Gastroesophageal sphincter (tissue), 3 donors: ENCODE measurements around the gene TECTA.

Experiments
- EP300 ChIP-seq: sonication (generic); formaldehyde crosslinking; IDR thresholded peaks from one replicate; pipeline ENCODE4 v1.6.1; 2017; ENCODE audit warnings: antibody characterized with exemption, mild to moderate bottlenecking
- TF ChIP-seq, protein P1 (sequence below), 4 experiments: fragments of 200-600 bp in 2 of 4; fragments of 450-650 bp in 2 of 4; sonication (generic) in 1 of 4; IDR thresholded peaks; one replicate each; pipeline ENCODE4 v1.5.1; 2017 to 2019; ENCODE audit warnings: antibody characterized with exemption in 4 of 4, mild to moderate bottlenecking in 2 of 4, moderate library complexity in 2 of 4

DNA sequence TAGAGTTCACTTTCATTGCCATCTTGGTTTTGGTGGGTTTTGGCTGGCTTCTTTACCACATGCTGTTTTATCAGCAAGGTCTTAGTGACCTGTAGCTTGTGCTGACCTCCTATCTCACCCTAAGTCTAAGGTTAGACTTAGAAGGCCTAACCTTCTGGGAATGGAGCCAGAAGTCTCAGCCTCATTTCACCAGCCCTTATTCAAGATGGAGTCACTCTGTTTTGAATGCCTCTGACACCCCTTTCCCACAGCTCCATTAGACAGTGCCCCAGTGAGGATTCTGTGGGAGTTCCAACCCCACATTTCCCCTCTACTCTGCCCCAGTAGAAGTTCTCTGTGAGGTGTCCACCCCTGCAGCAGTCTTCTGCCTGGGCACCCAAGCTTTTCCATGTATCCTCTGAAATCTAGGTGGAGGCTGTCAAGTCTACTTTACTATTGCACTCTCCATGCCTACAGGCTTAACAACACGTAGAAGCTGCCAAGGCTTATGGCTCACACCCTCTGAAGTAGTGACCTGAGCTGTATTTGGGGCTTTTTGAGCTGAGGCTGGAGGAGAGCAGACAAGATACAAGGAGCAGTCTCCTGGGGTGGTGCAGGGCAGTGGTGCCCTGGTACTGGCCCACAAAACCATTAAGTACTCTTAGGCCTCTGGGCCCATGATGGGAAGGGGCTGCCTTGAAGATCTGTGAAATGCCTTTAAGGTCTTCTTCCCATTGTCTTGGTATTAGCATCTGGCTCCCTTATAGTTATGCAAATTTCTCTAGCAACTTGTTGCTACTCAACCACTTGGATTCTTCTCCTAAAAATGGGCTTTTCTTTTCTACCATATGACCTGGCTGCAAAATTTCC lies 125.6 kb downstream of the TECTA start:
- no peak for TF ChIP-seq EP300
- TF ChIP-seq, protein P1, sequence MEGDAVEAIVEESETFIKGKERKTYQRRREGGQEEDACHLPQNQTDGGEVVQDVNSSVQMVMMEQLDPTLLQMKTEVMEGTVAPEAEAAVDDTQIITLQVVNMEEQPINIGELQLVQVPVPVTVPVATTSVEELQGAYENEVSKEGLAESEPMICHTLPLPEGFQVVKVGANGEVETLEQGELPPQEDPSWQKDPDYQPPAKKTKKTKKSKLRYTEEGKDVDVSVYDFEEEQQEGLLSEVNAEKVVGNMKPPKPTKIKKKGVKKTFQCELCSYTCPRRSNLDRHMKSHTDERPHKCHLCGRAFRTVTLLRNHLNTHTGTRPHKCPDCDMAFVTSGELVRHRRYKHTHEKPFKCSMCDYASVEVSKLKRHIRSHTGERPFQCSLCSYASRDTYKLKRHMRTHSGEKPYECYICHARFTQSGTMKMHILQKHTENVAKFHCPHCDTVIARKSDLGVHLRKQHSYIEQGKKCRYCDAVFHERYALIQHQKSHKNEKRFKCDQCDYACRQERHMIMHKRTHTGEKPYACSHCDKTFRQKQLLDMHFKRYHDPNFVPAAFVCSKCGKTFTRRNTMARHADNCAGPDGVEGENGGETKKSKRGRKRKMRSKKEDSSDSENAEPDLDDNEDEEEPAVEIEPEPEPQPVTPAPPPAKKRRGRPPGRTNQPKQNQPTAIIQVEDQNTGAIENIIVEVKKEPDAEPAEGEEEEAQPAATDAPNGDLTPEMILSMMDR (IDR thresholded peaks at IDR 0.05): no peak
